Progenitor cell of endocrine pancreas (in vitro differentiated cells): ENCODE results near the gene SMURF2. TPM values are rescaled to one million over a fixed set of nuclear protein-coding genes. Genes with fewer than 3 reads are reported as not detected.
"Not testable (repeated sequence)": the region's sequence is repeated elsewhere in the genome, so short reads cannot be mapped to it uniquely, and the experiment has no call there.

ENCODE experiments used
- DNase-seq: peaks from one replicate; pipeline ENCODE4 v3.0.0; 2021; ENCODE audit warnings: low spot score; ENCODE audit not compliant: unreplicated experiment
- H3K27ac Mint-ChIP-seq: 2 replicates; pipeline ENCODE4 v1.8.0; 2021; ENCODE audit warnings: mild to moderate bottlenecking, moderate library complexity, mixed read lengths
- H3K27me3 Mint-ChIP-seq: 2 replicates; pipeline ENCODE4 v1.8.0; 2021; ENCODE audit warnings: mixed read lengths
- H3K36me3 Mint-ChIP-seq: 2 replicates; pipeline ENCODE4 v1.8.0; 2022; ENCODE audit warnings: mixed read lengths; ENCODE audit not compliant: insufficient read depth
- H3K4me1 Mint-ChIP-seq: 2 replicates; pipeline ENCODE4 v1.8.0; 2021; ENCODE audit warnings: low read depth, mixed read lengths
- H3K4me3 Mint-ChIP-seq: 2 replicates; pipeline ENCODE4 v1.8.0; 2021; ENCODE audit warnings: low read depth, mild to moderate bottlenecking, moderate library complexity, mixed read lengths
- H3K9me3 Mint-ChIP-seq: 2 replicates; pipeline ENCODE4 v1.8.0; 2021; ENCODE audit warnings: low read depth, mixed read lengths
- total RNA-seq: library from RNA; stranded (reverse); gene quantifications from 2 replicates; pipeline ENCODE4 v1.2.1, GENCODE V29; 2021
- TF ChIP-seq, protein P1 (sequence below): fragments of 200-600 bp; sonication (generic); IDR thresholded peaks from one replicate; pipeline ENCODE4 v1.5.0; 2021; ENCODE audit warnings: antibody characterized with exemption, mild to moderate bottlenecking; ENCODE audit not compliant: unreplicated experiment

SMURF2 gene
- total RNA-seq, 1 donor from 2014 or later: 43.9 TPM

DNA sequence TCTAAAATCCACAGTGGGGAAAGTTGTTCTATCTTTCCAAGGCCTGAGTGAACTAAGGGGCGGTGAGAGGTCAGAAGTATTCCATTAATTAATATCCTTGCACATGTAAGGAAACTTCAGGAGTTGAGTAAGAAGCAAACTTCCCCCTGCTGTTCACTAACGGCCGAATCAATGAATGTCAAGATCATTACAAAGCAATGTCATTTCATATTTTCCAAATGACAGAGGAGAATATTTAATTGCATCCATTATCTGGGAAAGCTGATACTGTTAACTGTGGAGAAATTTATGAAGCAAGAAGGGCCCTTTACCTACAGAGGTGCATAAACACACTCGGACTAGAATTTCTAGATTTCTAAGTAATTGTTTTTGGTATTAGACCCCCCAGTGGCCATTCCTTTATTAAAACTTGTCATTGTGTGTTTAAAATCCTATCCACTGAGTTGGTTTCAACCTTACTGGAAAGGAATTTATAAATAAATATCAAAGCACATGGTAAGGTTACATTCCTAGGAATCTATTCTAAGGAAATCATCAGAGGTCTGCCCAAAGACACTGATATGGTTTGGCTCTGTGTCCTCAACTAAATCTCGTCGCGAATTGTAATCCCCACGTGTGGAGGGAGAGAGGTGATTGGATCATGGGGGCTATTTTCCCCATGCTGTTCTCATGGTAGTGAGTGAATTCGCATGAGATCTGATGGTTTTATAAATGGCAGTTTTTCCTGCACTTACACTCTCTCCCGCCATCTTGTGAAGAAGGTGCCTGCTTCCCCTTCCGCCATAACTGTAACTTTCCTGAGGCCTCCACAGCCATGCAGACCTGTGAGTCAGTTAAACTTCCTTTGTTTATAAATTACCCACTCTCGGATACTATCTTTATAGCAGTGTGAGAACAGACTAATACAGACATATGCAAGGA lies 20.4 kb upstream of the SMURF2 start:
- no peak for DNase-seq
- Mint-ChIP-seq H3K4me1 (no peaks in the 10 kb centered on the region), H3K36me3 (no peaks in the 10 kb centered on the region), H3K27ac (no peak overlapping the region), H3K27me3 (no peaks in the 10 kb centered on the region), H3K4me3 (no peak overlapping the region), H3K9me3 (no peaks in the 10 kb centered on the region)
- TF ChIP-seq, protein P1, sequence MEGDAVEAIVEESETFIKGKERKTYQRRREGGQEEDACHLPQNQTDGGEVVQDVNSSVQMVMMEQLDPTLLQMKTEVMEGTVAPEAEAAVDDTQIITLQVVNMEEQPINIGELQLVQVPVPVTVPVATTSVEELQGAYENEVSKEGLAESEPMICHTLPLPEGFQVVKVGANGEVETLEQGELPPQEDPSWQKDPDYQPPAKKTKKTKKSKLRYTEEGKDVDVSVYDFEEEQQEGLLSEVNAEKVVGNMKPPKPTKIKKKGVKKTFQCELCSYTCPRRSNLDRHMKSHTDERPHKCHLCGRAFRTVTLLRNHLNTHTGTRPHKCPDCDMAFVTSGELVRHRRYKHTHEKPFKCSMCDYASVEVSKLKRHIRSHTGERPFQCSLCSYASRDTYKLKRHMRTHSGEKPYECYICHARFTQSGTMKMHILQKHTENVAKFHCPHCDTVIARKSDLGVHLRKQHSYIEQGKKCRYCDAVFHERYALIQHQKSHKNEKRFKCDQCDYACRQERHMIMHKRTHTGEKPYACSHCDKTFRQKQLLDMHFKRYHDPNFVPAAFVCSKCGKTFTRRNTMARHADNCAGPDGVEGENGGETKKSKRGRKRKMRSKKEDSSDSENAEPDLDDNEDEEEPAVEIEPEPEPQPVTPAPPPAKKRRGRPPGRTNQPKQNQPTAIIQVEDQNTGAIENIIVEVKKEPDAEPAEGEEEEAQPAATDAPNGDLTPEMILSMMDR: no peak

DNA sequence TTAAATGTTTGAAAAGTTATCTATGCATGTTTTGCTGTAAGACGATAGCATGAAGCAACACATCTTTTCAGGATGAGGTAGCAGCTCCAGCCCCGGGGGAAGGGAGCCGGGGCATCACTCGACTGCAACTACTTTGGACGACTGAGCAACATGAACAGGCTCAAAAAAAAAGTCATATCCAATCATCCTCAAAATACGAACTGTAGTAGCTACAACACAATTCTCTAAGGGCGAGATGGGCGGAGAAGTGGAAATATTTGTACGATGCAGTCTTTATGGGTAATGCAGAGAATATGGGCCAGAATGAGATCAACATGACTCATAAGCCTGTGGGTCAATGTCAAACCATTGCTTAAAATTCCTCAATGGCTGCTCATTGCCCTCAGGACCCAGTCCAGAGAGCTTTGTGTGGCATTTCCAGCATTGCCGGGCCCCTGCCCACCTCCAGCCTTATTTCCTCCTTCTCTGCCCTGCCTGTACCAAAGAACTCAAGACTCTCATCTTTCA lies 17.7 kb upstream of the SMURF2 start:
- no peak for DNase-seq
- Mint-ChIP-seq H3K27ac (no peak overlapping the region), H3K9me3 (no peaks in the 10 kb centered on the region), H3K36me3 (no peaks in the 10 kb centered on the region), H3K4me1 (no peaks in the 10 kb centered on the region), H3K27me3 (no peaks in the 10 kb centered on the region), H3K4me3 (no peak overlapping the region)
- TF ChIP-seq, protein P1: no peak

DNA sequence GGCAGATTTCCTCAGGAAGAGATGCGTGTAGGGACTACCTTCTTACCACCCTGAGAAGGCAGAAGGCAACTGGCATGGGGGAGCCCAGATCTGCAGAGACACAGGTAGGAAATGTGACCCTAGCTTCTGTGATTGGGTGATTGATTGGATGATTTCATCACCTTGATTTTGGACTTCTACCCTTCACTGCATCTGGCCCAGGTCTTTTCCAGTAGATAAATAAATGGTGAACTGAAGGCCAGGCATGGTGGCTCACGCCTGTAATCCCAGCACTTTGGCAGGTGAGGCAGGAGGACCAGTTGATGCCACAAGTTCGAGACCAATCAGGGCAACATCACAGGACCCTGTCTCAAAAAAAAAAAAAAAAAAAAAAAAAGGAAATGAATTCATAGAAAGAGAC lies 14.7 kb upstream of the SMURF2 start:
- TF ChIP-seq, protein P1: no peak
- DNase-seq: no peak
- Mint-ChIP-seq H3K4me1 (no peaks in the 10 kb centered on the region), H3K4me3 (no peak overlapping the region), H3K27me3 (no peaks in the 10 kb centered on the region), H3K9me3 (no peaks in the 10 kb centered on the region), H3K27ac (no peak overlapping the region), H3K36me3 (no peaks in the 10 kb centered on the region)

DNA sequence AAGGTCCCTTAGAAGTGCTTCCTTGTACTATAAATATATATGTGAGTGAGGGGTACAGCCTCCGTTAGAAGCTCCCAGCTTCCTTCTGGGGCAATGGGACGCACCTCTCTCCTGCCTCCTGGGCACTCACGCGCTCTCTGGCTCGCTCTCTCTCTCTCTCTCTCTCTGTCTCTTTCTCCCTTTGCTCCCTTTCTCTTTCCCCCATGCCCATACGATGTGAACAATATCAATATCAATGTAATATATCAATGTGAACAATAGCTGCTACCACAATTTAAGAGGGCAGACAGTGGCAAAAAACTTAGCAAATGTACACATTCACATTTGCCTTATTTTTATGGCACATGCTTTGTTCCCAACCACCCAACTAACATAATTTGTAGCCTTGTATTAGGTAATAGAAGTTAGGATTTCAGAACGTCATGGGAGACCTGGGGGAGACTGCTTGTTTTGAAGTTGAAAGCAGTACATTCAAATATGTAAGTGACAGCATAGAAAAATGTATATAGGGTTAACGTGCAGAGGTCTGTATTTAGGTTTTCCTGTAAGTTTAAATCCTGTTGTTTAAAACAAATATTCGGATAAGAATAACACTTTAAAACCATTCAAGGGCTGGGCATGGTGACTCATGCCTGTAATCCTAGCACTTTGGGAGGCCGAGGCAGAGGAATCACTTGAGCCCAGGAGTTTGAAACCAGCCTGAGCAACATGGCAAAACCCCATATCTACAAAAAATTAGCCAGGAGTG lies 8.9 kb upstream of the SMURF2 start:
- not testable (repeated sequence) for H3K27ac Mint-ChIP-seq, DNase-seq

DNA sequence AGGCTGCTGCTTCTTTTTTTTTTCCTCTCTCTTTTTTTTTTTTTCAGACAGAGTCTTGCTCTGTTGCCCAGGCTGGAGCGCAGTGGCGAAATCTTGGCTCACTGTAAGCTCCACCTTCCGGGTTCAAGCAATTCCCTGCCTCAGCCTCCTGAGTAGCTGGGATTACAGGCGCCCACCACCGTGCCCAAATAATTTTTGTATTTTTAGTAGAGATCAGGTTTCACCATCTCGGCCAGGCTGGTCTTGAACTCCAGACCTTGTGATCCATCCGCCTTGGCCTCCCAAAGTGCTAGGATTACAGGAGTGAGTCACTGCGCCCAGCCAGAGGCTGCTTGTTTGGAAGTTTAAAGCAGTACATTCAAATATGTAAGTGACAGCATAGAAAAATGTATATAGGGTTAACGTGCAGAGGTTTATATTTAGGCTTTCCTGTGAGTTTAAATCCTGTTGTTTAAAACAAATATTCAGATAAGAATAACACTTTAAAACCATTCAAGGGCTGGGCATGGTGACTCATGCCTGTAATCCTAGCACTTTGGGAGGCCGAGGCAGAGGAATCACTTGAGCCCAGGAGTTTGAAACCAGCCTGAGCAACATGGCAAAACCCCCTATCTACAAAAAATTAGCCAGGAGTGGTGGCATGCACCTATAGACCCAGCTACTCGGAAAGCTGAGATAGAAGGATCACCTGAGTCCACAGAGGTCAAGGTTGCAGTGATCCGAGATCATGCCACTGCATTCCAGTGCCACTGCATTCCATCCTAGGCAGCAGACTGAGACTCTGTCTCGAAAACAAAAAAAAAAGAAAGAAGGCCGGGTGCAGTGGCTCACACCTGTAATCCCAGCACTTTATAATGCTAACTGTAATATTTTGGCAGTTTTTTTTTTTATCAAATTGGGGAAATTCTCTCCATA lies 6.0 kb upstream of the SMURF2 start:
- H3K4me3 Mint-ChIP-seq, H3K9me3 Mint-ChIP-seq, H3K27ac Mint-ChIP-seq, DNase-seq, H3K4me1 Mint-ChIP-seq, H3K36me3 Mint-ChIP-seq, H3K27me3 Mint-ChIP-seq: not testable (repeated sequence)

More for the DNA sequence above, 8.9 kb upstream of the SMURF2 start:
- H3K4me3 Mint-ChIP-seq, H3K9me3 Mint-ChIP-seq, H3K4me1 Mint-ChIP-seq, H3K27me3 Mint-ChIP-seq, H3K36me3 Mint-ChIP-seq: not testable (repeated sequence)

DNA sequence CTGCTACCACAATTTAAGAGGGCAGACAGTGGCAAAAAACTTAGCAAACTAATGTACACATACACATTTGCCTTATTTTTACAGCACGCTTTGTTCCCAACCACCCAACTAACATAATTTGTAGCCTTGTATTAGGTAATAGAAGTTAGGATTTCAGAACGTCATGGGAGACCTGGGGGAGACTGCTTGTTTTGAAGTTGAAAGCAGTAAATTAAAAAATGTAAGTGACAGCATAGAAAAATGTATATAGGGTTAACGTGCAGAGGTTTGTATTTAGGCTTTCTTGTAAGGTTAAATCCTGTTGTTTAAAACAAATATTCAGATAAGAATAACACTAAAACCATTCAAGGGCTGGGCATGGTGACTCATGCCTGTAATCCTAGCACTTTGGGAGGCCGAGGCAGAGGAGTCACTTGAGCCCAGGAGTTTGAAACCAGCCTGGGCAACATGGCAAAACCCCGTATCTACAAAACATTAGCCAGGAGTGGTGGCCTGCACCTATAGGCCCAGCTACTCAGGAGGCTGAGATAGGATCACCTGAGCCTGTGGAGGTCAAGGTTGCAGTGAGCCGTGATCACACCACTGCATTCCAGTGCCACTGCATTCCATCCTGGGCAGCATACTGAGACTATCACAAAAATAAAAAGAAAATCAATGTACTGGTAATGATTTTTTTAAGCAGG lies 2.3 kb upstream of the SMURF2 start:
- not testable (repeated sequence) for H3K9me3 Mint-ChIP-seq, DNase-seq, H3K4me3 Mint-ChIP-seq, H3K27ac Mint-ChIP-seq, H3K27me3 Mint-ChIP-seq, H3K36me3 Mint-ChIP-seq
- H3K4me1 Mint-ChIP-seq: peaks cover 20% of the 10 kb centered on the region

DNA sequence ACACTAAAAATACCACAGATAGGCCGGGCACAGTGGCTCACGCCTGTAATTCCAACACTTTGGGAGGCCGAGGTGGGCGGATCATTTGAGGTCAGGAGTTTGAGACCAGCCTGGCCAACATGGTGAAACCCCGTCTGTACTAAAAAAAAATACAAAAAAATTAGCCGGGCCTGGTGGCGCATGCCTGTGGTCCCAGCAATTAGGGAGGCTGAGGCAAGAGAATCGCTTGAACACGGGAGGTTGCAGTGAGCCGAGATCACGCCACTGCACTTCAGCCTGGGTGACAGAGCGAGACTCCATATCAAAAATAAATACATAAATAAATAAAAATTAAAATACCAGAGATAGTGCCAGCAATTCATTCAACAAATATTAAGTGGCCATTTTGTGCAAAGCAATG lies 1.7 kb upstream of the SMURF2 start:
- H3K27me3 Mint-ChIP-seq, H3K4me3 Mint-ChIP-seq, H3K27ac Mint-ChIP-seq, H3K9me3 Mint-ChIP-seq, DNase-seq, H3K36me3 Mint-ChIP-seq: not testable (repeated sequence)
- H3K4me1 Mint-ChIP-seq: peaks cover 22% of the 10 kb centered on the region
